Germinal center (tissue), 1 donor: ENCODE data around the gene CHCHD3.

ENCODE experiments used
- DNase-seq: peaks from one replicate; pipeline ENCODE4 v3.0.0; 2012; ENCODE audit warnings: mixed read lengths, low spot score

Gene CHCHD3

GRCh38 chr7:133081599-133082389 lies at the start of gene CHCHD3:
CHCHD3 (minus strand) TSS chr7:133082090; CDS start chr7:133081937, 153 bp downstream.
- DNase-seq, result peak; percentile 96

GRCh38 chr7:133130166-133130565 lies 48.3 kb upstream of the CHCHD3 start:
- no peak for DNase-seq

GRCh38 chr7:133126422-133126821 lies 44.5 kb upstream of the CHCHD3 start:
- DNase-seq, result no peak

DNA sequence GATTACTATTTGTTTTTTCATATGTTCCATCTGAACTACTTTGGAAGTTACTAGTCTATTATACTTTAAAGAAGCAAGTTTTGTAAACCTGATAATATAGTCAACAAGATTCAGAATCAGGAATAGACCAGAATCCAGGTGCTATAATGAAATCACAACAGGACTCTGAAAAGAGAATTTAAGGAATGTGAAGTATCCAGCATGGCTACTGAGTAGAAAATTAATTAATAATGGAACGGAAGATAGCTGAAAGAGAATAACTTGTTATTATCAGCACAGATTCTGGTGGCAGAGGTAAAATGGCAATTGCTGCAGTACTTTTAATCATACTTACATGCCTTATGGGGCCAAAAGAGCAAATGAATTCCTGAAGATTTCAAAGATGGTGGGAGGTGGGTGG lies 43.1 kb upstream of the CHCHD3 start:
- no peak for DNase-seq

GRCh38 chr7:133121175-133121844 lies 39.4 kb upstream of the CHCHD3 start:
- no peak for DNase-seq

DNA sequence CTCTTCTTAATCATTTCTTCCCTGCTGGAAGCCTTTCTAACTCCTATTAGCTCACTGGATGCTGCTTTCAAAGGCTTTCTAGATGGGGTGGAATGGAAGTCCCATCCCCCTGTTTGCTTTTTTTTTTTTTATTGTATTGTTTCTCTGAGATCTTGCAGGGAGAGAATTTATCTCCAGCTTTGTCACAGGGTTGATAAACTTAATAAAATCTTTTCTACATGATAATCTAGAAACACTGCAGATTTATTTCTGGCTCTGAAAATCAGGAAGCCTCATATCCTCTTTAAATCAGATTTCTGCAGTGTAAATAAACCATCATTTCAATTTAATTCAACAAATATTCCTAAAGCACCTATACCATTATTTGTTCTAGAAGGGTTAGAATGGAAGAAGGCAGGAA lies 37.2 kb upstream of the CHCHD3 start:
- DNase-seq, result no peak

- no peak for DNase-seq
Measured at GRCh38 chr7:133118261-133118660, 36.4 kb upstream of the CHCHD3 start.

- DNase-seq, result no peak
Measured at GRCh38 chr7:133117452-133117851, 35.6 kb upstream of the CHCHD3 start.

- no peak for DNase-seq
Measured at GRCh38 chr7:133115596-133115995, 33.7 kb upstream of the CHCHD3 start.

GRCh38 chr7:133114519-133114918 lies 32.6 kb upstream of the CHCHD3 start:
- no peak for DNase-seq

GRCh38 chr7:133112976-133113375 lies 31.1 kb upstream of the CHCHD3 start:
- no peak for DNase-seq

DNA sequence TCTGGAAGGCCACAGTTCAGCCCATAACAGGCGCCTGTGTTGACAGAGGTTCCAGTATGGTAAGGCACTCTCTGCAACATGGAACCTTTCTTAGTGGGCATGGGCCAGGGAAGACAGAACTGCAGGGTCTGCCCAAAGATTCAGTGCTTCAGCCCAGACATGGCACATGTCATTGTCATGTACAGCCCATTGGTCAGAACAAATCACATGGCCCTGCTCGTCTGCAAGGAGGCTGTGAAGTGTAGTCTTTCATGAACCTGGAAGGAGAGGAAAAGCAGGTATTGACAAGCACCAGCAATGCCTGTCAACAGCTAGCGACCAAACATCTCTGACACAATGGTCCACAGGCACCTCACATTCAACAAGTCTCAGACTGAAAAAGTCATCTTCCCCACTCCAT lies 30.4 kb upstream of the CHCHD3 start:
- no peak for DNase-seq

DNA sequence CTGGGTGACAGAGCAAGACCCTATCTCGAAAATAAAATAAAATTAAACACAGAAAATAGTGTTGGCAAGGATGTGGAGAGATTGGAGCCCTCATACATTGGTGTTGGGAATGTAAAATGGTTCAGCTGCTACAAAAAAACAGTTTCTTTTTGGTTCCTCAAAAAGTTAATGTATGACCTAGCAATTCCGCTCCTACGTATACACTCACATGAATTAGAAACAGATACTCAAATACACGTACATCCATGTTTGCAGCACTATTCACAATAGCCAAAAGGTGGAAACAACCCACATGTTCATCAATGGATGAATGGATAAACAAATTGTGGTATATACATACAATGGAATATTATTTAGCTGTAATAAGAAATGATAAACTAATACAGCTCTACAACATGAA lies 28.4 kb upstream of the CHCHD3 start:
- no peak for DNase-seq

- DNase-seq, result no peak
Measured at GRCh38 chr7:133109816-133110215, 27.9 kb upstream of the CHCHD3 start.

DNA sequence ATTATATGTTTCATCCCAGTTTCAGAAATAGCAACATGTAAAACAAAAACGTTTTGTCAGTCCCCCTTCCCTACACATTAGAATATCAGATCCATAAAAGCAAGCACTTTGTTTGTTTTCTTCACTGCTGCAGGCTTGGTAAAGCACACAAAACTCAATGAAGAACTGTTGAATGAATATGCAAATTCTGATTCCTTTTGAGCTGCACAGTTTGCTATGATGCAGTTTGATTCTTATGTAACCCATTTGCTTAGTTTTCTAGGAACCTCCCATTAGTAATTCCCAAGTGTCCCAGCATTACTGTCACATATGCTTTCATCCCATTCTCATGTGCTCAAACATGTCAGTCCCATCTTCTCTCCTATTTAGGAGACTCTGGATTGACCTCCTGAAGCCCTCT lies 26.1 kb upstream of the CHCHD3 start:
- no peak for DNase-seq

GRCh38 chr7:133102276-133103060 lies 20.6 kb upstream of the CHCHD3 start:
- DNase-seq, result no peak

DNA sequence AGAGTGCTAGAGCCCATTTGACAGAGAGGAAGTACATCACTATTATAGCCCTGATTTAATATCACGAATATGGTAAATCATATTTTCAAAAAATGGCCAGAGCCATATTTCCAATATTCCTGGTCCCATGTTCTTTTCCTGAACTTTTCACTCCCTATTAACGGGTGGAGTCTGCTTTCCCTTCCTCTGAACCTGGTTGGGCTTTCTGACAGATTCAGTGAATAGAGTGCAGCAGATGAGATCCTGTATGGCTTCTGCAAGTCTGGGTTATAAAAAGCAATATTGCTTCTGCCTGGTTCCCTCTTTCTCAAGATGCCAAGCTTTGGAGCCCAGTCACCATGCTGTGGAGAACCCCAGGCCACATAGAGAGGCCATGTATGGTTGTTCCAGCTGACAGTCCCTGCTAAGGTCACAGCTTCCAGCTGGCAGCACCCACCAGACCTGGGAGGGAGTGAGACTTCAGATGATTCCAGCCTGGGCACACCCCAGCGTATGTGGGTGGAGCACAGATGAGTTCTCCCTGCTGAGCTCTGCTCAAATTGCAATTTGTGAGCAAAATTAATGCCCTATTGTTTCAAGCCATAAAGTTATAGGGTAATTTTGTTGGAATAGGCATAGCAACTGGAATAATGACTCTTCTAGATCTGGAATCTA lies 17.9 kb upstream of the CHCHD3 start:
- DNase-seq, result no peak

- no peak for DNase-seq
Measured at GRCh38 chr7:133095119-133095671, 13.3 kb upstream of the CHCHD3 start.

DNA sequence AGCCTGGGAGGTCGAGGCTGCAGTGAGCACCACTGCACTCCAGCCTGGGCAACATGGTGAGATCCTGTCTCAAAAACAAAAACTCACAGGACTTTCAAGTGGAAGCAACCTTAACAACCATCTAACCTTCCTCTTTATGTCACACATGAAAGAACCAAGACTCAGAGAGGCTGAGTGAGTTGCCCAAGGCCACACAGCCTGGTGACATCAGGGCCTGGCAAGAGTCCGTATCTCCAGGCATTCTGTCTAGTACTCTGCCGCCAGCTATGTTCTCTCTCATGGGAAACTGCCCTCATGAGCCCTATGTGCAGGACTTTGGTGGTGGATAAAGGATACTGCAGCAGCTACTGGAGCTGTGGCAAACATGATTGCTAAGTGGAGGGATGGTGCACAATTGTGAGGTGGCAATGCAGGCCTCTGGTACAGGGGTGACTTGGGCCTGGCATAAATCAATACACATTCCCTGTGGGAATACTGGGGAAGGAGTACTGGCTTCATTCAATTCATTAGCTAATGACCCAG lies 10.1 kb upstream of the CHCHD3 start:
- DNase-seq, result no peak

GRCh38 chr7:133082390-133082766 lies 488 bp upstream of the CHCHD3 start:
- DNase-seq, result no peak

- no peak for DNase-seq
Measured at GRCh38 chr7:133081119-133081598, 731 bp downstream of the CHCHD3 start.

DNA sequence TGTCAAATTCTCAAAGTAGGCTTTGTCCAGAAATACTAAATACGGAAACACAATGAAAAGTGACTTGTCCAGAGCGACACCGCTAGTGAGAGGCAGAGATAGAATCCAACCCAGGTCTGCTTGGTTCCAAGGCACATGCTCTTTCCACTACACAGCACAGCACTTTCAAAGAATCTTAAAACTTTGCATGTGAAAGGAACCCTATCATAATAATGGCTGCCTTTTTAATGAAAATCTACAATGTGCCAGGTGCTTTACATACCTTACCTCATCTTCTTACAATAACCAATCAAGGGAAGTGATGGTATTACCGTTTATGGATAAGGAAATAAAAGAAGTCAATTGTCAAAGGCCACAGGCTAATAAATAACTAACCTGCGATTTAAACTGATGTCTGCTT lies 2.6 kb downstream of the CHCHD3 start:
- DNase-seq, result no peak
